ENCODE data around the gene HIVEP1.

DNA sequence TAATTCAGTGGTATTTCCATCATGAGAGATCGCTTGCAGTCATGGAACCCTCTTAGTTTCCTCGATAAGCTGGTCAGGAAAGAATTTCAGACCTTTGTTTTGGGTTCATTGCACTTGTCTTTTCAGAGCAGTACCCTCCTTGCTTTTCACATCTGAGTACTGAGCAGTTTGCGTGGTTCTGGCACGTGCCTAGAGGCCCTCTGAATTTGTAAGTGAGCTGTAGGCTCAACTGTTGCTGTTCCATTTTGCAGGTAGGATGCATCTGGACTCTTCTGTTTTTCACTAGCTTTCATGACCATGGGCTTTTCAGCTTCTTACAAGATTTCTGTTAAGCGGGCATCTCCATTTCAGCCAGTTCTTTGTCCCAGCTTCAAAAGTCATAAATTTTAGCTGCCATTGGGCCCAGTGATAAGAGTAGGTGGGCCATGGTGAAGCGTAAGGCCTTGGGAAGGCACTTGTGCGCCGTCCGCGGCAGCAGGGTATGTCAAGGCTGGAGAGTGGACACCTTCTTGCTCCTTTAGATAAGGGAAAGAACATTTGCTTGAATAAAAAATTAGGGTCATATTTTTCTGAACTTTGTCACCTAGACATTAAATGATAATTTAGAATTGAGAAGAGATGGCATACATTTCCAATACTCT is 35.8 kb downstream of the HIVEP1 start:
- TF ChIP-seq, protein P1, sequence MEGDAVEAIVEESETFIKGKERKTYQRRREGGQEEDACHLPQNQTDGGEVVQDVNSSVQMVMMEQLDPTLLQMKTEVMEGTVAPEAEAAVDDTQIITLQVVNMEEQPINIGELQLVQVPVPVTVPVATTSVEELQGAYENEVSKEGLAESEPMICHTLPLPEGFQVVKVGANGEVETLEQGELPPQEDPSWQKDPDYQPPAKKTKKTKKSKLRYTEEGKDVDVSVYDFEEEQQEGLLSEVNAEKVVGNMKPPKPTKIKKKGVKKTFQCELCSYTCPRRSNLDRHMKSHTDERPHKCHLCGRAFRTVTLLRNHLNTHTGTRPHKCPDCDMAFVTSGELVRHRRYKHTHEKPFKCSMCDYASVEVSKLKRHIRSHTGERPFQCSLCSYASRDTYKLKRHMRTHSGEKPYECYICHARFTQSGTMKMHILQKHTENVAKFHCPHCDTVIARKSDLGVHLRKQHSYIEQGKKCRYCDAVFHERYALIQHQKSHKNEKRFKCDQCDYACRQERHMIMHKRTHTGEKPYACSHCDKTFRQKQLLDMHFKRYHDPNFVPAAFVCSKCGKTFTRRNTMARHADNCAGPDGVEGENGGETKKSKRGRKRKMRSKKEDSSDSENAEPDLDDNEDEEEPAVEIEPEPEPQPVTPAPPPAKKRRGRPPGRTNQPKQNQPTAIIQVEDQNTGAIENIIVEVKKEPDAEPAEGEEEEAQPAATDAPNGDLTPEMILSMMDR (IDR thresholded peaks at IDR 0.05), result no peak
- TF ChIP-seq POLR2A (IDR thresholded peaks at IDR 0.05), result no peak
- no peak for TF ChIP-seq EP300 (IDR thresholded peaks at IDR 0.05)
- TF ChIP-seq POLR2AphosphoS5 (IDR thresholded peaks at IDR 0.05), result no peak

Data from upper lobe of left lung (tissue), 4 donors.